Measurements from ENCODE around the gene KPNA1. TPM values are rescaled to one million over a fixed set of nuclear protein-coding genes. Genes with fewer than 3 reads are reported as not detected.
"Not testable (repeated sequence)": the region's sequence is repeated elsewhere in the genome, so short reads cannot be mapped to it uniquely, and the experiment has no call there.

The KPNA1 gene
- total RNA-seq, 2 donors from 2014 or later, result 30.7 to 59.2 TPM

- no peaks in the 10 kb centered on the region for H3K36me3 ChIP-seq
- no peaks in the 10 kb centered on the region for H3K27me3 ChIP-seq (replicated peaks; ENCODE audit: insufficient read depth)
- peak overlapping the region in 1 of 2 donors; percentile 62 for H3K27ac ChIP-seq
- no peaks in the 10 kb centered on the region for H3K9me3 ChIP-seq
- H3K4me1 ChIP-seq (ENCODE audit: control insufficient read depth in 1 of 2, low read depth in 2 of 2), result peaks cover 28 to 30% of the 10 kb centered on the region in 2 donors
- no peak overlapping the region for H3K4me3 ChIP-seq
- DNase-seq (ENCODE audit: low spot score) (no peak), ATAC-seq (ENCODE audit: insufficient number of reproducible peaks, low FRiP score, low read depth) (no peak)
- TF ChIP-seq CTCF (IDR thresholded peaks at IDR 0.05), result no peak
Observed at GRCh38 chr3:122508135-122508914, 6.4 kb downstream of the KPNA1 start.

GRCh38 chr3:122506450-122506849 is 8.3 kb downstream of the KPNA1 start:
- no peak for ATAC-seq (ENCODE audit: insufficient number of reproducible peaks, low FRiP score, low read depth)
- H3K27me3 ChIP-seq (replicated peaks; ENCODE audit: insufficient read depth), result no peaks in the 10 kb centered on the region
- H3K36me3 ChIP-seq, result no peaks in the 10 kb centered on the region
- H3K4me3 ChIP-seq, result no peak overlapping the region
- H3K27ac ChIP-seq, result no peak overlapping the region
- no peak for TF ChIP-seq CTCF (IDR thresholded peaks at IDR 0.05)
- no peak for DNase-seq (ENCODE audit: low spot score)
- H3K9me3 ChIP-seq, result no peaks in the 10 kb centered on the region
- H3K4me1 ChIP-seq (ENCODE audit: control insufficient read depth in 1 of 2, low read depth in 2 of 2), result peaks cover 22 to 34% of the 10 kb centered on the region in 2 donors

GRCh38 chr3:122505676-122506075 is 9.1 kb downstream of the KPNA1 start:
- Histone ChIP-seq H3K27me3 (replicated peaks; ENCODE audit: insufficient read depth) (no peaks in the 10 kb centered on the region), H3K4me1 (ENCODE audit: control insufficient read depth in 1 of 2, low read depth in 2 of 2) (peaks cover 18 to 29% of the 10 kb centered on the region in 2 donors), H3K36me3 (no peaks in the 10 kb centered on the region), H3K9me3 (no peaks in the 10 kb centered on the region), H3K27ac (no peak overlapping the region), H3K4me3 (no peak overlapping the region)
- TF ChIP-seq CTCF (IDR thresholded peaks at IDR 0.05), result no peak
- DNase-seq (ENCODE audit: low spot score) (no peak), ATAC-seq (ENCODE audit: insufficient number of reproducible peaks, low FRiP score, low read depth) (no peak)

GRCh38 chr3:122502941-122503340 is 11.8 kb downstream of the KPNA1 start:
- no peak for TF ChIP-seq CTCF (IDR thresholded peaks at IDR 0.05)
- no peak for ATAC-seq (ENCODE audit: insufficient number of reproducible peaks, low FRiP score, low read depth)
- H3K4me3 ChIP-seq, result no peak overlapping the region

GRCh38 chr3:122502139-122502538 is 12.6 kb downstream of the KPNA1 start:
- no peaks in the 10 kb centered on the region for H3K9me3 ChIP-seq
- H3K27me3 ChIP-seq (replicated peaks; ENCODE audit: insufficient read depth), result no peaks in the 10 kb centered on the region
- peaks cover 13 to 15% of the 10 kb centered on the region in 2 donors for H3K4me1 ChIP-seq (ENCODE audit: control insufficient read depth in 1 of 2, low read depth in 2 of 2)
- no peaks in the 10 kb centered on the region for H3K36me3 ChIP-seq
- TF ChIP-seq CTCF (IDR thresholded peaks at IDR 0.05), result no peak
- no peak overlapping the region for H3K27ac ChIP-seq
- H3K4me3 ChIP-seq, result no peak overlapping the region
- no peak for ATAC-seq (ENCODE audit: insufficient number of reproducible peaks, low FRiP score, low read depth)
- DNase-seq (ENCODE audit: low spot score), result no peak

More at GRCh38 chr3:122502941-122503340, 11.8 kb downstream of the KPNA1 start:
- no peak overlapping the region for H3K27ac ChIP-seq
- no peaks in the 10 kb centered on the region for H3K9me3 ChIP-seq
- no peaks in the 10 kb centered on the region for H3K36me3 ChIP-seq
- no peak for DNase-seq (ENCODE audit: low spot score)
- H3K4me1 ChIP-seq (ENCODE audit: control insufficient read depth in 1 of 2, low read depth in 2 of 2), result peaks cover 15 to 16% of the 10 kb centered on the region in 2 donors
- H3K27me3 ChIP-seq (replicated peaks; ENCODE audit: insufficient read depth), result no peaks in the 10 kb centered on the region

- H3K27ac ChIP-seq; DNase-seq (ENCODE audit: low spot score); ATAC-seq (ENCODE audit: insufficient number of reproducible peaks, low FRiP score, low read depth); H3K36me3 ChIP-seq; H3K9me3 ChIP-seq; H3K27me3 ChIP-seq (replicated peaks; ENCODE audit: insufficient read depth); H3K4me3 ChIP-seq: not testable (repeated sequence)
- H3K4me1 ChIP-seq (ENCODE audit: control insufficient read depth in 1 of 2, low read depth in 2 of 2), result peaks cover 13 to 19% of the 10 kb centered on the region in 2 donors
Observed at GRCh38 chr3:122500964-122501363, 13.8 kb downstream of the KPNA1 start.
